B cell (primary cell): ENCODE data around the gene DCD. TPM values are rescaled to one million over a fixed set of nuclear protein-coding genes. Genes with fewer than 3 reads are reported as not detected.

Experiments
- ATAC-seq: fragments of 200-7000 bp; cut with Tn5 transposase; one replicate; pipeline ENCODE4 v1.10.0; 2021; ENCODE audit warnings: low read depth, mild to moderate bottlenecking, moderate number of reproducible peaks, moderate library complexity
- CTCF ChIA-PET: fragments of 350-600 bp; sonication (Branson Sonifier 250); formaldehyde crosslinking; loops from one replicate; lab custom pipeline; 2021; ENCODE audit warnings: antibody characterized with exemption, inconsistent platforms; lab: Charles Lee
- POLR2A ChIA-PET: fragments of 350-600 bp; sonication (Branson Sonifier 250); formaldehyde crosslinking; loops from one replicate; lab custom pipeline; 2021; ENCODE audit warnings: antibody characterized with exemption; lab: Charles Lee
- DNase-seq: peaks from one replicate; pipeline ENCODE4 v3.0.0; 2013
- H2AFZ ChIP-seq: 2 replicates; pipeline ENCODE4 v1.6.1; 2012; ENCODE audit warnings: mild to moderate bottlenecking, low read depth, low read length; ENCODE audit not compliant: insufficient read depth, poor library complexity, severe bottlenecking
- H3K27ac ChIP-seq, 2 donors: 1 replicate in 1 of 2; 2 replicates in 1 of 2; pipeline ENCODE4 v1.5.1; 2012 to 2013; ENCODE audit warnings: low read length in 2 of 2, mild to moderate bottlenecking in 2 of 2, moderate library complexity in 1 of 2
- H3K27me3 ChIP-seq, 4 experiments: fragments of 200-600 bp in 1 of 4; sonication (generic) in 1 of 4; replicated peaks in 1 of 4; 1 replicate in 2 of 4; 2 replicates in 2 of 4; pipeline versions ENCODE4 v1.6.1 to v1.7.0; 2013 to 2016; ENCODE audit warnings: low read length in 3 of 4, mild to moderate bottlenecking in 2 of 4, mixed read lengths in 1 of 4, moderate library complexity in 1 of 4; ENCODE audit not compliant: insufficient read depth in 4 of 4, control insufficient read depth in 3 of 4; ENCODE audit errors: control extremely low read depth in 1 of 4
- H3K36me3 ChIP-seq, 2 experiments: replicated peaks in 1 of 2; 1 replicate in 1 of 2; 2 replicates in 1 of 2; pipeline versions ENCODE4 v1.6.1 to v1.7.1; 2013; ENCODE audit warnings: low read length in 1 of 2; ENCODE audit not compliant: insufficient read depth in 2 of 2, control insufficient read depth in 1 of 2; ENCODE audit errors: control extremely low read depth in 1 of 2, extremely low read depth in 1 of 2
- H3K4me1 ChIP-seq, 2 donors: fragments of 200-600 bp in 1 of 2; sonication (generic) in 1 of 2; 1 replicate in 1 of 2; 2 replicates in 1 of 2; pipeline versions ENCODE4 v1.5.1 to v1.6.1; 2013 to 2017; ENCODE audit warnings: low read length in 2 of 2; ENCODE audit not compliant: control insufficient read depth in 2 of 2, insufficient read depth in 2 of 2
- H3K4me2 ChIP-seq: replicated peaks from 2 replicates; pipeline ENCODE3; 2012; ENCODE audit warnings: mild to moderate bottlenecking, low read depth, low read length; ENCODE audit not compliant: poor library complexity, severe bottlenecking
- H3K4me3 ChIP-seq, 5 experiments: fragments of 200-600 bp in 1 of 5; sonication (generic) in 1 of 5; 1 replicate in 3 of 5; 2 replicates in 2 of 5; pipeline versions ENCODE4 v1.5.1 to v1.7.0; 2011 to 2016; ENCODE audit warnings: low read length in 4 of 5, mild to moderate bottlenecking in 4 of 5, low read depth in 2 of 5, control low read depth in 1 of 5, moderate library complexity in 1 of 5; ENCODE audit not compliant: insufficient read depth in 1 of 5; ENCODE audit errors: control extremely low read depth in 1 of 5, extremely low read depth in 1 of 5
- H3K79me2 ChIP-seq: fragments of 200-600 bp; sonication (generic); one replicate; pipeline ENCODE4 v1.6.0; 2016; ENCODE audit warnings: low read length; ENCODE audit not compliant: control insufficient read depth, insufficient read depth
- H3K9ac ChIP-seq: fragments of 200-600 bp; sonication (generic); 2 replicates; pipeline ENCODE4 v1.6.1; 2017; ENCODE audit warnings: mild to moderate bottlenecking, low read length, moderate library complexity
- H3K9me3 ChIP-seq, 3 donors: one replicate each; pipeline versions ENCODE4 v1.6.1 to v1.7.1; 2013; ENCODE audit warnings: low read length in 2 of 3; ENCODE audit not compliant: control insufficient read depth in 2 of 3, insufficient read depth in 1 of 3; ENCODE audit errors: control extremely low read depth in 1 of 3
- H4K20me1 ChIP-seq: 2 replicates; pipeline ENCODE4 v1.6.0; 2012; ENCODE audit warnings: mild to moderate bottlenecking, low read length; ENCODE audit not compliant: insufficient read depth, control insufficient read depth, poor library complexity, severe bottlenecking
- H3K27ac Mint-ChIP-seq: one replicate; pipeline ENCODE4 v1.8.0; 2021; ENCODE audit warnings: mixed read lengths
- H3K27me3 Mint-ChIP-seq: one replicate; pipeline ENCODE4 v1.8.0; 2021; ENCODE audit warnings: mixed read lengths
- H3K4me1 Mint-ChIP-seq: one replicate; pipeline ENCODE4 v1.8.0; 2021; ENCODE audit warnings: mixed read lengths
- H3K4me3 Mint-ChIP-seq: one replicate; pipeline ENCODE4 v1.8.0; 2021; ENCODE audit warnings: mixed read lengths
- H3K9me3 Mint-ChIP-seq: one replicate; pipeline ENCODE4 v1.8.0; 2022; ENCODE audit warnings: mixed read lengths; ENCODE audit not compliant: insufficient read depth
- CTCF ChIP-seq: fragments of 200-600 bp; IDR thresholded peaks from one replicate; pipeline ENCODE4 v1.8.0; 2022; ENCODE audit warnings: antibody characterized with exemption, mild to moderate bottlenecking
- EZH2 ChIP-seq: IDR thresholded peaks from 2 replicates; pipeline ENCODE4 v1.6.1; 2012; ENCODE audit warnings: borderline replicate concordance, low read depth, mild to moderate bottlenecking, moderate library complexity, low read length; ENCODE audit not compliant: insufficient read depth, poor library complexity, severe bottlenecking
- WGBS: methylation state at CpG from one replicate; pipeline ENCODE4 v1.1.5; 2013; ENCODE audit warnings: missing lambda C conversion rate; ENCODE audit not compliant: insufficient coverage; 5-methylcytosine and 5-hydroxymethylcytosine counted together
- intact Hi-C: fragments of 100-400 bp; cut with micrococcal nuclease; formaldehyde crosslinking; loops from one replicate; pipeline ENCODE4 v1.10.0; 2022
- polyA minus RNA-seq: library from RNA; depleted of rRNA, polyadenylated mRNA; stranded (reverse); fragments of >200 nt; gene quantifications from 2 replicates; pipeline ENCODE4 v1.2.3, GENCODE V29; 2012
- polyA plus RNA-seq: library from polyadenylated mRNA; depleted of rRNA; stranded (reverse); fragments of >200 nt; gene quantifications from 2 replicates; pipeline ENCODE4 v1.2.3, GENCODE V29; 2012
- total RNA-seq, 2 donors: library from RNA; stranded (reverse); fragments of 120-200 nt in 1 of 2; gene quantifications; 1 replicate in 1 of 2; 2 replicates in 1 of 2; pipeline versions ENCODE4 v1.2.3 to v1.2.4, GENCODE V29; 2013 to 2022

DCD gene
- total RNA-seq (not detected in 2 replicates), polyA plus RNA-seq (not detected in 2 replicates), polyA minus RNA-seq (not detected in 2 replicates)
- not detected for total RNA-seq (2013)

- Histone ChIP-seq H3K27me3 (peaks cover 0 to 20% (median 4%) of the 10 kb centered on the region in 4 experiments), H4K20me1 (no peaks in the 10 kb centered on the region), H3K9ac (no peak within 1 kb of the TSS), H3K27ac (no peak within 1 kb of the TSS), H2AFZ (no peak within 1 kb of the TSS), H3K36me3 (no peaks in the 10 kb centered on the region), H3K4me3 (no peak within 1 kb of the TSS), H3K4me2 (no peak within 1 kb of the TSS), H3K79me2 (no peaks in the 10 kb centered on the region), H3K4me1 (no peaks in the 10 kb centered on the region), H3K9me3 (no peaks in the 10 kb centered on the region)
- no peaks in the 10 kb centered on the region for H3K4me1 Mint-ChIP-seq
- no peak within 1 kb of the TSS for H3K27ac Mint-ChIP-seq
- no peak within 1 kb of the TSS for H3K4me3 Mint-ChIP-seq
- ATAC-seq, result no peak
- intact Hi-C loops, result no loop called here
- CTCF ChIA-PET, result interaction anchor here (1.0 kb wide), 1 partner anchor 10 kb away, joined by 3 read pairs; no protein-coding TSS in a partner anchor
- TF ChIP-seq EZH2 (no peak), CTCF (no peak)
- no peak for DNase-seq
- POLR2A ChIA-PET, result no interaction called here
- no peaks in the 10 kb centered on the region for H3K9me3 Mint-ChIP-seq
- H3K27me3 Mint-ChIP-seq, result peaks cover 42% of the 10 kb centered on the region
- no CpG with 5 or more reads among the region's 2 CpGs for WGBS
Observed at GRCh38 chr12:54648265-54648664, at the start of gene DCD. DCD (minus strand) TSS chr12:54648365; CDS start chr12:54648303, 62 bp downstream.

- H3K9me3 ChIP-seq, result no peaks in the 10 kb centered on the region
- H3K27ac ChIP-seq, result no peak overlapping the region
- peaks cover 0 to 6% (median 0%) of the 10 kb centered on the region in 4 experiments for H3K27me3 ChIP-seq
- POLR2A ChIA-PET, result no interaction called here
- DNase-seq (no peak), ATAC-seq (no peak)
- H3K9ac ChIP-seq, result no peak overlapping the region
- WGBS, result 0% methylated on average over 1 of the region's 1 CpG
- no peaks in the 10 kb centered on the region for H3K36me3 ChIP-seq
- peaks cover 24% of the 10 kb centered on the region for H3K27me3 Mint-ChIP-seq
- no peaks in the 10 kb centered on the region for H3K79me2 ChIP-seq
- no peaks in the 10 kb centered on the region for H3K4me1 Mint-ChIP-seq
- H4K20me1 ChIP-seq, result no peaks in the 10 kb centered on the region
- intact Hi-C loops, result no loop called here
- no peak overlapping the region for H3K27ac Mint-ChIP-seq
- H3K4me1 ChIP-seq, result no peaks in the 10 kb centered on the region
- H3K9me3 Mint-ChIP-seq, result no peaks in the 10 kb centered on the region
- CTCF ChIA-PET, result interaction anchor here (0.6 to 1.7 kb wide), 3 partner anchors 26 to 374 kb away, joined by 3 read pairs; no protein-coding TSS in a partner anchor
- H3K4me2 ChIP-seq, result no peak overlapping the region
- TF ChIP-seq CTCF, result no peak
- TF ChIP-seq EZH2, result no peak
- no peak overlapping the region for H2AFZ ChIP-seq
- H3K4me3 ChIP-seq, result no peak overlapping the region
- no peak overlapping the region for H3K4me3 Mint-ChIP-seq
Observed at GRCh38 chr12:54697851-54698250, 49.7 kb upstream of the DCD start.
